PFSK-1 (cell line): Measurements from ENCODE around the gene ETFBKMT.

Source experiments
- POLR2AphosphoS5 ChIP-seq: IDR thresholded peaks from 2 replicates; pipeline ENCODE4 v1.6.1; 2012; ENCODE audit warnings: low read depth, mild to moderate bottlenecking, control low read depth, low read length, moderate library complexity
- TF ChIP-seq, protein P1 (sequence below), 2 experiments: IDR thresholded peaks; 2 replicates each; pipeline versions ENCODE4 v1.6.1 to v1.8.0; 2011 to 2012; ENCODE audit warnings: low read depth in 2 of 2, low read length in 2 of 2, control low read depth in 1 of 2, inconsistent platforms in 1 of 2, mild to moderate bottlenecking in 1 of 2, moderate library complexity in 1 of 2; ENCODE audit not compliant: insufficient read depth in 1 of 2

DNA sequence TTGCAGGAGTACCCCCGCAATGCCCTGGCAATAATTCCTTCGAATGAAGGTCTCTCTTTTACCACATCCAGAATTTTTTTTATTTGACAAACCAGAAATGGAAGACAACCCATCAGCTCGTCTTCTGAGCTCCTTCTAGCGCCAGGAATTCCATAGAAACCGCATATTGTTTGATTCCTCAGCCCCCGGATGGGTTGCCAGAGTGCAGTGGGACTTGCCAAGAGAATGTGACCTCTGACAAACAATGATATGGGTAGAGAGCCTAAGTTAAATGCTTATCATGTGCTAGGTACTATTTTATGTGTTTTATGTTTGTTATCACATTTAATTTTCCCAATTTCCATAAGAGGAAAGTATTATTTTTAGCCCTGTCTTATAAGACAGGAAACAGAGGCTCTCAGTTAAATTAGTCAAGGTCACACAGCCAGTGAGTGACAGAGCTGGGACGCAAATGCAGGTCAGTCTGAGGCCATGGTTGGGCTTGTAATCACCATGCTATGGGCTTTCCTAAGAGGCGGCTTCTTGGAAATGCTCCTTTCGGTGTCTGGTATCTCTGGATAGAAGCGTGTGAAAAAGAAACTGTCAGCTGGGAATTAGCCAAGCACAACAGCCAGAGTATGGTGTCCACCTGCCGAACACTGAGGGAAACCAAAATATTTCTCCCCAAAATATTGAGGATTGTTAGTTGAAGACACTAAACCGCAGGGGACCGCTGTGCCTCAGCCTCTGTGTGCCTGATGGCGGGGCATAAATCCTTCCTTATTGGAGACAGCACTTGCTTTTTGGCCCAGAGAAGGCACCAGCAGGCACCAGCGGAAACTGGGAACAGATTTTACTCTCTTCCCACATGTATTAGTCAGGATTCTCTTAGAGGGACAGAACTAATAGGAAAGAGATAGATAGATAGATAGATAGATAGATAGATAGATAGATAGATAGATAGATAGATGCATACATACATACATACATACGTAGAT is 29.4 kb upstream of the ETFBKMT start:
- TF ChIP-seq, protein P1, sequence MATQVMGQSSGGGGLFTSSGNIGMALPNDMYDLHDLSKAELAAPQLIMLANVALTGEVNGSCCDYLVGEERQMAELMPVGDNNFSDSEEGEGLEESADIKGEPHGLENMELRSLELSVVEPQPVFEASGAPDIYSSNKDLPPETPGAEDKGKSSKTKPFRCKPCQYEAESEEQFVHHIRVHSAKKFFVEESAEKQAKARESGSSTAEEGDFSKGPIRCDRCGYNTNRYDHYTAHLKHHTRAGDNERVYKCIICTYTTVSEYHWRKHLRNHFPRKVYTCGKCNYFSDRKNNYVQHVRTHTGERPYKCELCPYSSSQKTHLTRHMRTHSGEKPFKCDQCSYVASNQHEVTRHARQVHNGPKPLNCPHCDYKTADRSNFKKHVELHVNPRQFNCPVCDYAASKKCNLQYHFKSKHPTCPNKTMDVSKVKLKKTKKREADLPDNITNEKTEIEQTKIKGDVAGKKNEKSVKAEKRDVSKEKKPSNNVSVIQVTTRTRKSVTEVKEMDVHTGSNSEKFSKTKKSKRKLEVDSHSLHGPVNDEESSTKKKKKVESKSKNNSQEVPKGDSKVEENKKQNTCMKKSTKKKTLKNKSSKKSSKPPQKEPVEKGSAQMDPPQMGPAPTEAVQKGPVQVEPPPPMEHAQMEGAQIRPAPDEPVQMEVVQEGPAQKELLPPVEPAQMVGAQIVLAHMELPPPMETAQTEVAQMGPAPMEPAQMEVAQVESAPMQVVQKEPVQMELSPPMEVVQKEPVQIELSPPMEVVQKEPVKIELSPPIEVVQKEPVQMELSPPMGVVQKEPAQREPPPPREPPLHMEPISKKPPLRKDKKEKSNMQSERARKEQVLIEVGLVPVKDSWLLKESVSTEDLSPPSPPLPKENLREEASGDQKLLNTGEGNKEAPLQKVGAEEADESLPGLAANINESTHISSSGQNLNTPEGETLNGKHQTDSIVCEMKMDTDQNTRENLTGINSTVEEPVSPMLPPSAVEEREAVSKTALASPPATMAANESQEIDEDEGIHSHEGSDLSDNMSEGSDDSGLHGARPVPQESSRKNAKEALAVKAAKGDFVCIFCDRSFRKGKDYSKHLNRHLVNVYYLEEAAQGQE (IDR thresholded peaks at IDR 0.05; ENCODE audit: insufficient read depth in 1 of 2, low read depth in 2 of 2, low read length in 2 of 2): no peak
- TF ChIP-seq POLR2AphosphoS5: no peak
